Aorta (tissue), 5 donors: ENCODE data around the gene PHF11. TPM values are rescaled to one million over a fixed set of nuclear protein-coding genes. Genes with fewer than 3 reads are reported as not detected.

ENCODE experiments used
- ATAC-seq: fragments of 200-7000 bp; cut with Tn5 transposase; one replicate; pipeline ENCODE4 v1.9.1; 2022; ENCODE audit warnings: moderate library complexity; ENCODE audit not compliant: low FRiP score
- DNase-seq, 2 donors: peaks; one replicate each; pipeline ENCODE4 v3.0.0-alpha.2; 2020
- H3K27ac ChIP-seq, 2 donors: one replicate each; pipeline ENCODE4 v1.5.1; 2013; ENCODE audit warnings: low read length in 2 of 2, mild to moderate bottlenecking in 2 of 2, moderate library complexity in 2 of 2, control low read depth in 1 of 2, inconsistent platforms in 1 of 2, low read depth in 1 of 2
- H3K27me3 ChIP-seq, 2 donors: one replicate each; pipeline ENCODE4 v1.6.1; 2013; ENCODE audit warnings: control low read depth in 1 of 2, low read length in 1 of 2, mild to moderate bottlenecking in 1 of 2, moderate library complexity in 1 of 2; ENCODE audit not compliant: insufficient read depth in 2 of 2, control insufficient read depth in 1 of 2
- H3K36me3 ChIP-seq, 2 donors: one replicate each; pipeline ENCODE4 v1.6.1; 2013; ENCODE audit warnings: control low read depth in 1 of 2, low read length in 1 of 2, mild to moderate bottlenecking in 1 of 2; ENCODE audit not compliant: insufficient read depth in 2 of 2, control insufficient read depth in 1 of 2
- H3K4me1 ChIP-seq, 2 donors: one replicate each; pipeline ENCODE4 v1.6.1; 2013; ENCODE audit warnings: low read length in 2 of 2, control low read depth in 1 of 2, mild to moderate bottlenecking in 1 of 2, moderate library complexity in 1 of 2; ENCODE audit not compliant: insufficient read depth in 2 of 2, control insufficient read depth in 1 of 2
- H3K4me3 ChIP-seq, 2 donors: one replicate each; pipeline ENCODE4 v1.5.1; 2013; ENCODE audit warnings: low read length in 2 of 2, control low read depth in 1 of 2, mild to moderate bottlenecking in 1 of 2
- H3K9me3 ChIP-seq: one replicate; pipeline ENCODE4 v1.6.1; 2013; ENCODE audit warnings: mild to moderate bottlenecking, low read length; ENCODE audit not compliant: control insufficient read depth
- WGBS, 2 donors: extraction: QIAGEN DNeasy Blood & Tissue Kit; methylation state at CpG; one replicate each; pipeline ENCODE4 v1.1.7; 2013; 5-methylcytosine and 5-hydroxymethylcytosine counted together
- intact Hi-C, 2 donors: fragments of 100-400 bp; cut with DNase I; formaldehyde crosslinking; loops; one replicate each; pipeline versions ENCODE4 v1.14.2 to v1.15.0; 2022
- polyA plus RNA-seq, 2 donors: library from polyadenylated mRNA; stranded (reverse); fragments of 200-250 nt; gene quantifications; one replicate each; pipeline ENCODE4 v1.2.3, GENCODE V29; 2013
- total RNA-seq, 2 donors: library from RNA; stranded (reverse); fragmentation: NEBNext Ultra II Directional; extraction: Animal tissue kit (Norgen Biotek cat#: 25700); gene quantifications; one replicate each; pipeline ENCODE4 v1.2.1, GENCODE V29; 2021
- donor health status: healthy with polysubstance abuse.
- donor health status: Bipolar disorder and iron deficiency.
- donor health status: DM: no; HTN: no; CAD: no.
- donor health status: DM: no; HTN: no; CAD: no.
- donor health status: DM: yes; HTN: yes; CAD: no.

The PHF11 gene
- total and polyA plus RNA-seq, 4 donors = 29.9 to 96.7 (median 65.2) TPM

DNA sequence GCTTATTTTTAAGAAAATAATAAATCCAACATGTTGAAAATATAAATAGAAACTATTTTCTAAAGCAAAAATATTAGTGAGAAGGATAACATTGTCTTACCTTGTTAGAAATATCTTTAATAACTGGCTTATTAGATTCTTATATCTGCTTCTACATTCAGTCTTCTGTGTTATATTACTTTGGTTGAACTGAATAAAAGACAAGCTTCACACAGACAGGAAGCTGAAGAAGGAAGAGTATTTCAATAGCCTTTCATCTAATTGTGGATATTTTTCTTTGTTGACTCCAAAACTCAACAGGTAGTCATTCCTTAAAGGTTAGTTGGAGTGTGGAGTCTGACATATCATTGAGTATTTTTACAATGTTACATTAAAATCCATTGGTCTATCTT lies 40.8 kb upstream of the PHF11 start:
- no peak overlapping the region for H3K27ac ChIP-seq

DNA sequence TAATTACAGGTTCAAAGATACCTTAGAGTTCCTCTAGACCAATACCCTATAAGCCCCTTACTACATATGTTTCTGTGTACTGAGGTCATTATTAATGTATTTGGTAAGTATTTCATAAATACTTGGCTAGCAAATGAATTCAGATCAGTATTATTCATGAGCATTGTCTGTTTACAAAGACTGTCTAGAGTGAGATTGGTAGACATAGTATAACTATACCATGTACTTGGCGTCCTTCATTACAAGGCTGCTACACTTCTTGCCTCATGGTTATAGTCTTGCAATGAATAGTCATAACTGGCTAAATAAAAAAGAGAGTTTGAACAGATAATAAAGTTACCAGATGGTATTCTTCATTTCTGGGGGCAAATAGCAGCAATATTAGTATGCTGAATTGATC lies 39.6 kb upstream of the PHF11 start:
- H3K36me3 ChIP-seq = no peaks in the 10 kb centered on the region
- H3K27ac ChIP-seq = no peak overlapping the region
- DNase-seq (no peak), ATAC-seq (no peak)
- WGBS, 2 donors = 95 to 100% methylated on average over 1 of the region's 1 CpG
- H3K4me3 ChIP-seq = no peak overlapping the region
- intact Hi-C loops = loop anchor here in 1 of 2 donors (10.0 kb wide), 1 partner anchor 149 kb away; no protein-coding TSS in a partner anchor
- no peaks in the 10 kb centered on the region for H3K9me3 ChIP-seq
- no peaks in the 10 kb centered on the region for H3K4me1 ChIP-seq
- no peaks in the 10 kb centered on the region for H3K27me3 ChIP-seq

More for the DNA sequence above, 40.8 kb upstream of the PHF11 start:
- no peaks in the 10 kb centered on the region for H3K27me3 ChIP-seq
- DNase-seq = no peak
- H3K9me3 ChIP-seq = no peaks in the 10 kb centered on the region
- H3K4me1 ChIP-seq = no peaks in the 10 kb centered on the region
- H3K4me3 ChIP-seq = no peak overlapping the region
- no peaks in the 10 kb centered on the region for H3K36me3 ChIP-seq
- no peak for ATAC-seq
- intact Hi-C loops = loop anchor here in 1 of 2 donors (10.0 kb wide), 1 partner anchor 150 kb away; no protein-coding TSS in a partner anchor

DNA sequence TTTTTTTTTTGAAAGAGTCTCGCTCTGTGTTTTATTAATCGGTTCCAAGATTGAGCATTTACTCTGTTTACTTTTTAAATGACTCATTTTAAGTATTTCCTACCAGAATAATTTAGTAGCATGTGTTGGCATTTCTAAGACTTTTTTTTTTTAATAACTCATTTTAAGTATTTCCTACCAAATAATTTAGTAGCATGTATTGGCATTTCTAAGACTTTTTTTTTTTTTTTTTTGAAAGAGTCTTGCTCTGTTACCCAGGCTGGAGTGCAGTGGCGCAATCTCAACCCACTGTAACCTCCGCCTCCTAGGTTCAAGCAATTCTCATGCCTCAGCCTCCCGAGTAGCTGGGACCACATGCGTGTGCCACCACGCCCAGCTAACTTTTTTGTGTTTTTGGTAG lies 38.5 kb upstream of the PHF11 start:
- Histone ChIP-seq H3K27me3 (no peaks in the 10 kb centered on the region), H3K36me3 (peaks cover 0 to 3% of the 10 kb centered on the region in 2 donors), H3K4me3 (no peak overlapping the region), H3K4me1 (no peaks in the 10 kb centered on the region), H3K27ac (no peak overlapping the region), H3K9me3 (no peaks in the 10 kb centered on the region)
- DNase-seq = peak in 1 of 2 donors; percentile 56
- no peak for ATAC-seq
- intact Hi-C loops = loop anchor here in 1 of 2 donors (10.0 kb wide), 1 partner anchor 148 kb away; no protein-coding TSS in a partner anchor
- 55 to 57% methylated on average over 7 of the region's 7 CpGs for WGBS, 2 donors

DNA sequence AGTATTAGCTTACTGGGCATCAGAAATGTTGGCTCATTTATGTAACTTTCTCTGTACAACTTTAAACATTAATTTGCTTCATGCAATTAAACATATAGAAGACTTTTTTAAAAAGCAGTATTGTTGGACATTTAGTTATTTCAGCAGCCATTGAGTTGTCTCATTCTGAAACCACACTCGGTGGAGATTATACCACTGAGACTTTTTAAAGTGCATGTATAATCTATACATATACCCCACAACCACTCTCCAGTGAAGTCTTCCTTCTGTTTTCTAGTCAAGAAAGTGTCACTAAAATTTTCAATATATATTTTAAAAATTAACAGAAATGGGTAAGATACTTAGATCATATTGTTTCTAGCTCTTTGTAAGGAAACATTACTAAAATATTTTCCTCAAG lies 36.2 kb upstream of the PHF11 start:
- DNase-seq = no peak
- intact Hi-C loops = loop anchor here in 1 of 2 donors (10.0 kb wide), 1 partner anchor 145 kb away; no protein-coding TSS in a partner anchor
- H3K27ac ChIP-seq = no peak overlapping the region
- no peaks in the 10 kb centered on the region for H3K27me3 ChIP-seq
- no peak overlapping the region for H3K4me3 ChIP-seq
- no peak for ATAC-seq
- WGBS, 2 donors = 92 to 93% methylated on average over 1 of the region's 1 CpG
- peaks cover 2 to 3% of the 10 kb centered on the region in 2 donors for H3K36me3 ChIP-seq
- H3K9me3 ChIP-seq = no peaks in the 10 kb centered on the region
- H3K4me1 ChIP-seq = no peaks in the 10 kb centered on the region

DNA sequence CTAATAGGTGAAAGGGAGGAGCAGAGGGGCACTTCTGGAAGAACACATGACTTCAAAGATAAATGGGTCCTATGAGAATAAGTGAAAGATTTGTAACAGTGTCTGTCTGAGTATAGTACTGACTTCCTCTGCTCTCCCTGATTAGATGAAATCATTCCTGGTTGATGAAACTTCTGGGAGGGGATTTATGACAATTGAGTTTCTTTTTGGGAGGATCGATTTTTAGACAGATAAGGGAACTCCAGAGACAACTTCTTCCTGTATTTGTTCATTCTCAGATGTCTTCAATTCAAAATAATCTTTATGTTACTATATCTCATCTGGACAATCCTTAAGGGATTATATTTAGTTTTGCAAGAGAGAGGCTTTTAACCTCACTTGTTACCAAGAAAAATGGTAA lies 31.7 kb upstream of the PHF11 start:
- H3K36me3 ChIP-seq = peaks cover 2 to 3% of the 10 kb centered on the region in 2 donors
- no peaks in the 10 kb centered on the region for H3K9me3 ChIP-seq
- 92 to 97% methylated on average over 1 of the region's 1 CpG for WGBS, 2 donors

DNA sequence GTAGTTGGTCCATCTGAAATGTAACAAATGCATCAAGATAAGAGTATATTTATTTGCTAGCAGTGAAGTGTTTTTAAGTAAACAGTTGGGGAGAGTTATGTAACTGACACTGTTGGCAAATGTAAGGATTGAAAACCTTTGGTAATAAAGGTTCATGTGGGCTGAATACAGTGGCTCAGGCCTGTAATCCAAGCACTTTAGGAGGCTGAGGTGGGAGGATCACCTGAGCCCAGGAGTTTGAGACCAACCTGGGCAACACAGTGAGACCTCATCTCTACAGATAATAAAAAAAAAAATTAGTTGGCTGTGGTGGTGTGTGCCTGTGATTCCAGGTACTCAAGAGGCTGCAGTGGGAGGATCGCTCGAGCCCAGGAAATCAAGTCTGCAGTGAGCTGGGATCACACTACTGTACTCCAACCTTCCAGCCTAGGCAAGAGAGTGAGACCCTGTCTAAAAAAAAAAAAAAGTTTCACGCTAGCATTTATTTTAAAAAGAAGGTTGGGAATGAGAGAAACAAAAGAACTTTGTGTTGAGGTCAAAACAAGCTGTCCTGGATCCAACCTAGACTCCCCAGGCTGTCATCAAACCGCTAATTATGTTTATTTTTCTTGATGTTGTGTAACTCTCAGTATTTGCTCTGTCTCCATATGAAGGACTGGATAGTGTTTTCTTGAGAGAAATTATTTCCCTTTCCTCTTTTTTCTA lies 31.0 kb upstream of the PHF11 start:
- intact Hi-C loops = no loop called here
- H3K4me1 ChIP-seq = no peaks in the 10 kb centered on the region
- no peak overlapping the region for H3K4me3 ChIP-seq
- H3K36me3 ChIP-seq = peaks cover 2 to 3% of the 10 kb centered on the region in 2 donors
- whole genome bisulfite sequencing, 2 donors = 90 to 93% methylated on average over 4 of the region's 4 CpGs
- ATAC-seq (no peak), DNase-seq (no peak)
- H3K27me3 ChIP-seq = no peaks in the 10 kb centered on the region
- no peak overlapping the region for H3K27ac ChIP-seq
- H3K9me3 ChIP-seq = no peaks in the 10 kb centered on the region

More for the DNA sequence above, 31.7 kb upstream of the PHF11 start:
- intact Hi-C loops = no loop called here
- no peak overlapping the region for H3K4me3 ChIP-seq
- no peaks in the 10 kb centered on the region for H3K27me3 ChIP-seq
- no peak overlapping the region for H3K27ac ChIP-seq
- no peak for DNase-seq
- no peaks in the 10 kb centered on the region for H3K4me1 ChIP-seq
- ATAC-seq = no peak

DNA sequence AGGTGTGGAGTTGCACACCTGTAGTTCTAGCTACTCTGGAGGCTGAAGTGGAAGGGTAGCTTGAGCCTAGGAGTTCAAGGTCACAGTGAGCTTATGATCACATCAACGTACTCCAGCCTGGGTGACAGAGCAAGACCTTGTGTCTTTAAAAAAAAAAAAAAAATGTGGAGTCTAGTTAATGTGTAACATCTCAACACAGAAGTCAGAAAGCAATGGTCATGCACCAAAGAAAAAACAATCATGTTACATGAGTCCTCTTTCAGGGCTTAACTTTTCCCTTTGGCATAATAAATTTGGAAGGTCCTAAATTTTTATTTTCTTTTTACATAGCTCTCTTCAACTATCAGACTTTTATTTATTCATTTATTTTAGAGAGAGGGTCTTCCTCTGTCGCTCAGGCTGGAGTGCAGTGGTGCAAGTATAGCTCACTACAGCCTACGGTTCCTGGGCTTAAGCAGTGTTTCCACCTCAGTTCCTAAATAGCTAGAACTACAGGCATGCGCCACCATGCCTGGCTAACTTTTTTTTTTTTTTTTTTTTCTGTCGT lies 29.4 kb upstream of the PHF11 start:
- WGBS, 2 donors = 87 to 93% methylated on average over 5 of the region's 5 CpGs
- DNase-seq (no peak), ATAC-seq (no peak)
- H3K9me3 ChIP-seq = no peaks in the 10 kb centered on the region
- H3K36me3 ChIP-seq = peaks cover 2 to 3% of the 10 kb centered on the region in 2 donors
- intact Hi-C loops = no loop called here
- H3K27me3 ChIP-seq = no peaks in the 10 kb centered on the region
- no peak overlapping the region for H3K27ac ChIP-seq
- H3K4me3 ChIP-seq = no peak overlapping the region
- no peaks in the 10 kb centered on the region for H3K4me1 ChIP-seq

DNA sequence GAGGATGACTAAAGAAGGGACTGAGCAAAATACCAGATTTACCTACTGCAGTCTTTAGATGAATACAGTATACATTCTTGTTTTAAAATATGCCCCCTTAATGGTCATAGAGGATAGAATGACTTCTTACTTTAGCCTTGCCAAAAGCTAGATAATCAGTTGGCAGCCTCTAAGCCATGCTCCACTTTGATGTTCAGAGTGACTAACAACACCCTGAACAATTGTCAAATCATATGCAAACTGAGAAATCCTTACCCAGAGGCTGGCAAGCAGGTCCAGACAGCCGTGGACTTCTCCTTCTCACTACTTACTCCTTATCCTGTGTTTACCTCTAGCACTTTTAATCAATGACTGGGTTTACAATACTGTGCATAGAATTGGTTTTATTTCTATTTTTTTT lies 23.6 kb upstream of the PHF11 start:
- Histone ChIP-seq H3K9me3 (no peaks in the 10 kb centered on the region), H3K36me3 (peaks cover 0 to 2% of the 10 kb centered on the region in 2 donors), H3K4me3 (no peak overlapping the region), H3K27me3 (no peaks in the 10 kb centered on the region), H3K27ac (no peak overlapping the region), H3K4me1 (no peaks in the 10 kb centered on the region)
- WGBS, 2 donors = 61 to 80% methylated on average over 1 of the region's 1 CpG
- ATAC-seq (no peak), DNase-seq (no peak)
- intact Hi-C loops = no loop called here

DNA sequence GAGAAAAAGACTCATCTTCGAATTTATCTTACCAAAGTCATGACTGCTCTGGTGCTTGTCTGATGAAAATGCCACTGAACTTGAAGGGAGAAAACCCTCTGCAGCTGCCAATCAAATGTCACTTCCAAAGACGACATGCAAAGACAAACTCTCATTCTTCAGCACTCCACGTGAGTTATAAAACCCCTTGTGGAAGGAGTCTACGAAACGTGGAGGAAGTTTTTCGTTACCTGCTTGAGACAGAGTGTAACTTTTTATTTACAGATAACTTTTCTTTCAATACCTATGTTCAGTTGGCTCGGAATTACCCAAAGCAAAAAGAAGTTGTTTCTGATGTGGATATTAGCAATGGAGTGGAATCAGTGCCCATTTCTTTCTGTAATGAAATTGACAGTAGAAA lies 19.2 kb upstream of the PHF11 start:
- no peak for ATAC-seq
- Histone ChIP-seq H3K4me1 (no peaks in the 10 kb centered on the region), H3K4me3 (no peak overlapping the region), H3K27me3 (no peaks in the 10 kb centered on the region), H3K36me3 (peaks cover 0 to 3% of the 10 kb centered on the region in 2 donors), H3K27ac (no peak overlapping the region), H3K9me3 (no peaks in the 10 kb centered on the region)
- no peak for DNase-seq
- intact Hi-C loops = no loop called here
- 91 to 92% methylated on average over 7 of the region's 7 CpGs for WGBS, 2 donors
